T1000 (cell line): ENCODE results near the gene RASGEF1C.
"Not testable (repeated sequence)": the region's sequence is repeated elsewhere in the genome, so short reads cannot be mapped to it uniquely, and the experiment has no call there.

Experiments used
- DNase-seq: peaks from one replicate; lab custom pipeline; 2025; ENCODE audit warnings: mixed read lengths; lab: John Stamatoyannopoulos, UW

Gene RASGEF1C

DNA sequence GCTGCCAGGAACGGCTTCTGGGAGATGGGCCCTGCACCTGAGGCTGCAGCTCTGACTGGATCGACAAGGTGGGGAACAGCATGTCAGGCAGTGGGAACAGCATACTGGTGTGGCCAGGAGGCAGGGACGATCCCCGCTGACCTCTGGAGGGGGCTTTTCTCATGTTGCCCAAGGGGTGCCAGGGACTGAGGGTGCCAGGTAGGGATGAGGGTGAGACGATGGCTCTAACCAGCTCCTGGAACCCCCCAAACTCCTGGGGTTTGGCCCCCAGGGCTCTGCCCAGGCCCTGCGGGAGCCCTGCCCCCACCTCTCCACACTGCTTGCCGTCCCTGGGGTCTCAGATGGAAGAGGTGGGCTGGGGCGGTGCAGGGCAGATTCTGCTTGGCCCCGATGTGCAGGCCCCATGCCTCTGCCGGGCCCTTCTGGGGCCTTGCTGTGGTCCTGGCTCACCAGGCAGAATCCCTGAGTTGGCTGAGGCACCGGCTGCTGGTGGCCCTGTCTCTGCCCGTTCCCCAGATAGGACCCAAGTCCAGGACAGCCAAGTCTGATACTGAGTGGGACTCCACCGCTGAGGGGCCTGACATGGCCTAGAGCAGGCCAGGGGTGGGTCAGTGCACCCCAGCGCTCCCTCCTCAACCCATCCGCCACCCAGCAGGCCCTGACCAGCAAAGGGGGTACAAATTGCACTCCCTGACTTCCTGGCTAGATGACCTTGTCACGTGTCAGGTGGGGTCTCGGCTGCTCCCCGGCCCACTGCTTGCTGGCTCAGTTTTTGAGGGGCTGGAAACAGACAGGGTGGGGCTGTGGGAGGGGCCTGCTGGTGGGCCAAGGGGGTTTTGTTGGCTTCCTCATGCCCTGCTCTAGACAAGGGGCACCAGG, 109.0 kb downstream of the RASGEF1C start:
- no peak for DNase-seq

DNA sequence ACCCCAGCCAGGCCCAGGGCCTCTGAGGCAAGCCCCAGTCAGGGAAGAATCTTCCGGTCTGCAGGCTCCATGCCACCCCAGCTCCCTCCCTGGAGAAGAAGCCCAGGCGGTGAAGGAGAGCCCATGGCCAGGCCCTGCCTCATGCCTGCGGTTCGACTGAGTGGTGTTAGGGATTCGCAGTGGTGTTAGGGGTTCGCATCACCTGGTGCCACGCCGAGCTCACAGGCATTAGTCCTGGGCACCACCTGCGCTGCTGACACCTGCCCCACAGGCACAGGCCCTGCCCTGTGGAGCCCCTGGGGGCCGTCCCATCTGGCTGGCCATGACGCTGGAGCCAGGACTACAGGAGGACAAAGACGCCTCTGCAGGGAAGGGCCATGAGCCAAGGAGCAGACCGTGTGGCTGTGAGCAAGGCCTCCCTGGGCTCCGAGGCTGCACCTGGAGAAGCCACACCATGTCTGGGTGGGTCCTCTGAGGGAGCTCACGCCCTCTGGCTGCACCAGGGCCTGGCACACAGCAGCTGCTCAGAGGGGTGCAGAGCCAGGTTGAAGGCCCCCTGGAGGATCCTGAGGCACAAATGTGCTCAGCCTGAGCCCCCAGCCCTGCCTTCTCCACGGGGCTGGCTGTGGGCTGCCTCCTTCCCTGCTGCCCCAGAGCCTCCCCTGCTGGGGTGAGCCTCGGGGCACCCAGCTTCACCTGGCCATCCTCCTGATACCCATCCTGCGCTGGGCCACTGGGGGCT, 109.8 kb downstream of the RASGEF1C start:
- no peak for DNase-seq

DNA sequence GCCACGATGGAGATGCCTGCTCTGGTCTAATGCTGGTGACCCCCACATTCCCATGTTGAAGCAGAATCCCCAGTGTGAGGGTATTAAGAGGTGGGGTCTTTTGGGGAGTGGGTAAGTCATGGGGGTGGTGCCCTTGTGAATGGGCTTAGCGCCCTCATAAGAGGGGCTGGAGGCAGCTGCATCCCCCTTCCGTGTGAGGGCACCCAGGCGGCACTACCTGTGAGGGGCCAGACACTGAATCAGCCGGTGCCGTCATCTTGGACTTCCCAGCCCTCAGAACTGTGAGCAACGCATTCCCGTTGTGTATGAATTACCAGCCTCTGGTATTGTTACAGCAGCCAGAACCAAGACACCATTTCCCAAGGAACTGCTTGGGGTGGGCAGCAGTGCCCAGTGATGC, 110.5 kb downstream of the RASGEF1C start:
- no peak for DNase-seq

DNA sequence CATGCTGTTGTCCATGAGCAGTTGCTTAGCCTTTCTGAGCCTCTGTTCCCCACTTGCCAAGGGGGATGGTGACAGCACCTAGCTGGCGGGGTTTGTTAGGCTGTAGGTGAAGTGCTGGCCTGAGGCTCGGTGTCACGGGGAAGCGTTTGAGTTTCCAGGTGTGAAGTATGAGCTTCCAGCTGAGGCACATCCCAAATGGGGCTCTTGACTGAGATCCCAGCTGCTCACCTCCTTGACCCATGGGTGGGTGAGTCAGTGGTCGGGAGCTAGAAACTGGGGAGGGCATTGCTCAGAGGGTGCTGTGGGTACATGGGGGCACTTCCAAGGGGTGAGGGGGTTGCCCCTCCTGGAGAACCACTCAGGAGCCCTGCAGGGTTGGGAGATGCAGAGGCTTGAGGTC, 111.1 kb downstream of the RASGEF1C start:
- no peak for DNase-seq

DNA sequence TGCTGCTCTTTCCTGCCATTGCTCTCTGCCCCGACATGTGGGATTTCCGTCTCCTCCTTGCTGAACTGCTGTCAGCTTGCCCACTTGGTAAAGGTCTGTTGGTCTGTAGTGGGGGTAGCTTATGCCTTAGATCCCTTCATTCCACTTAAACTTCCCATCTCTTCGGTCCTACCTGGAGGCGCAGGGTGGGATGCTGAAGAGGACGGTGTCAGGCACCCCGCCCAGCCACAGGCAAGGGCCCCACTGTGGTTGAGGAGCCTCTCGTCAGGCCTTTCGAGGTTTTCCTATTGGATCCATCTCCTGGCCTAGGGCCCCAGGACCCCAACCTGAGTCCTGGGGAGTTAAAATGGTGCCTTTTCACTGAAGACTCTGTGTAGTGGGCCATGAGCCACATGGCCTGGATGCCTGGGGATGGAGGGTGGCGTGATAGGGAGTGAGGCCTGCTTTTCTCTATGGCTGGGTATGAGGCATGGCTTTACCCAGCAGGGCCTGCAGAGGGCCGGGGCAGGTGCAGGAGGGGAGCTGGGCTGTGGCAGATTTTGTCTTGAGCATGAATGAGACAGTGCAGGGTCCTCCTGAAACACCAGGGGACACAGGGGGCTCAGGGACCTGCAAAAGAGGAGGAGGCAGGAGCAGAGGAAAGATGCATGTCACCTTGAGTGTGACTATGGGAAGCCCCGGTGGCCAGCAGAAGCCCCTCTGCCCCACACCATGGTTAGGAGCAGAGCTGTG, 111.7 kb downstream of the RASGEF1C start:
- DNase-seq, result no peak

DNA sequence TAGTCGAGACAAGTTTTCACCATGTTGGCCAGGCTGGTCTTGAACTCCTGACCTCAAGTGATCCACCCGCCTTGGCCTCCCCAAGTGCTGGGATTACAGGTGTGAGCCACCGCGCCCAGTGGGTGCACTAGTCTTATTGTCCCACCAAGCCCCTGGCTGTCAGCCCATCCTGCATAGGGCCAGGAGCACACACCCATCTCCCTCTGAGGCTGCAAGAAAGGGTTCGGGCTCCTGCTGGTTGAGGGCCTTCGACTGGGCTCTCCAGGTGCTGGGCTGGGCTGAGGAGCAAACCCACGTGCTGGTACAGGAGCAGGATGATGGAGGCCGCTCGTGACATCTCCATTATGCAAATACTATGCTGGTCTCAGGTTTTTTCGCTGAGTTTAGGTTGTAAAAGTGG, 112.4 kb downstream of the RASGEF1C start:
- no peak for DNase-seq

DNA sequence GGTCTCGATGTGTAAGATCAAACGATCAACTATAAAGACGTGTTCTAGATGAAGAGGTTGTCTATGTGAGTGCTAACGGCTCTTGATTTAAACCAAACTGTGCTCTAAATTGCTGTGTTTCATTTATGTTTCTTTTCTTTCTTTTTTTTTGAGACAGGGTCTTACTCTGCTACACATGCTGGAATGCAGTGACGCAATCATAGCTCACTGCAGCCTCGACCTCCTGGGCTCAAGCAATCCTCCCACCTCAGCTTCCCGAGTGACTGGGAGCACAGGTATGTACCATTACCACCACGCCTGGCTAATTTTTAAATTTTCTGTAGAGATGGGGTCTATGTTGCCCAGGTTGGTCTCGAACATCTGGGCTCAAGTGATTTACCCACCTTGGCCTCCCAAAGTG, 113.5 kb downstream of the RASGEF1C start:
- DNase-seq, result no peak

DNA sequence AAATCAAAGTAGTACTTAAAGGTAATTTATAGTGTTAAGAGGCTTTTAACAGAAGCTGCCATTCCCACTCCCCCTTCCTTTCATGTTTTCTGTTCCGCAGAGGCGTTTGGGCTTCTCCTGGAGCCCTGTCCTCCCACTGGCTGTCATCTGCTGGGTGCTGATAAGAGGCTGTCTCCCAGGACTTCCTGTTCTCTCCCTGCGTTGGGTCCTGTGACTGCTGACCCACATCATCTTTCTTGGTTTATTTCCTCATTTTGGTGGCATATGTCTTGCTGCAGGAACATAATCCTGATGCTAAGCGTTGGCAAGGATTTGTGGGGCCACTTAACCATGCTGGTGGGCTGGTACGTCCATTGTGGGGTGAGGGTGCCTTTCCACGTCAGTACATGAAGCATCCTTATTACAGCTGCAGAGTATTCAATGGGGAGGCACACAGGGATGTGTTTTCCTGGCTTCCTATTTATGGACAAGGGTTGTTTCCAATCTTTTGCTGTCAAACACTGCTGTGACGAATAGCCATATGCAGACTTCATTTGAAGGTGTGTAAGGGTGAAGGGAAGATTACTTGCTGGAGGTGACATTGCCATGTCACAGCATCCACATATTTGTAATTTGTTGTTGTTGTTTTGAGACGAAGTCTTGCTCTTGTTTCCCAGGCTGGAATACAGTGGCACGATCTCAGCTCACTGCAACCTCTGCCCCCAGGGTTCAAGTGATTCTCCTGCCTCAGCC, 115.2 kb downstream of the RASGEF1C start:
- no peak for DNase-seq

DNA sequence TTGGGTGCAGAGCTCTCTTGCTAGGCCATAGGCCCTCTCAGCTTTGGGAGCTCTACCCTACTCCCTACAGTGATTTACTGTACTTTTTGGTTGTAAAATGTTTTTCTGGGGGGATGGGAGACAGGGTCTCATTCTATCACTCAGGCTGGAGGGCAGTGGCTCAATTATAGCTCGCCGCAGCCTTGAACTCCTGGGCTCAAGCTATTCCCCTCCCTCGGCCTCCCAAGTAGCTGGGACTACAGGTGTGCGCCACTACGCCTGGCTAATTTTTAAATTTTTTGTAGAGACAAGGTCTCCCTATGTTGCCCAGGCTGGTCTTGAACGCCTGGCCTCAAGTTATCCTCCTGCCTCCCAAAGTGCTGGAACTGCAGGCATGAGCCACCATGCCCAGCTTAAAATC, 115.8 kb downstream of the RASGEF1C start:
- DNase-seq, result no peak

DNA sequence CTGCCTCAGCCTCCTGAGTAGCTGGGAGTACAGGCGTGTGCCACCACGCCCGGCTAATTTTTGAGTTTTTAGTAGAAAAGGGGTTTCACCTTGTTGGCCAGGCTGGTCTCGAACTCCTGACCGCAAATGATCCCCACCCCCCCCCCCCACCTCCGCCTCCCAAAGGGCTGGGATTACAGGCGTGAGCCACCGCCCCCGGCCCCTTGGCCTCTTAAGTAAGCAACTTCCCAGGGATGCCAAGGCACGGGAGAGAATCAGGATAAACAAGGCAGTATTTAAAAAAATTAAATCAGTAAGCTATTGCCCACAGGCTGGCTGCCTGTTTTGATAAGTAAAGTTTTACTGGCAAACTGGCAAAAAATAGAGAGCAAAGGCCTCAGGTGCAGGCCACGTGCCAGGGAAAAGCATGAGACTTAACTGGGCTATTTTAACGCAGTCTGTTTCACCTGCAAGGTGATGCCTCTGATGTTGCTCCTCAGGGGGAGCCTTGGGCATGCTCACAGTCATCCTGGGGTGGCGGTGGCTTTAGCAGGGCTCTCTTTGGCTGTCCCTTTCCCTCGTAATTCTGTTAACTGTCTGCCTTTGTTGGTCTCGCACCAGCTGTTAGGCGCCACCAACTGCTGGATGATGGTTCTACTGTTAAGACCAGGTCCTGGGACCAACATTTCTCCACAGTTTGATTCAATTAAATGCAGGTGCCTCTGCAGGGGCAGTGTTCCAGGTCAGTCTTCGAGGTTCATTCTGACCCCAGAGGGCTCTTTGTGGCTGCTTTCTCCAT, 118.1 kb downstream of the RASGEF1C start:
- no peak for DNase-seq

DNA sequence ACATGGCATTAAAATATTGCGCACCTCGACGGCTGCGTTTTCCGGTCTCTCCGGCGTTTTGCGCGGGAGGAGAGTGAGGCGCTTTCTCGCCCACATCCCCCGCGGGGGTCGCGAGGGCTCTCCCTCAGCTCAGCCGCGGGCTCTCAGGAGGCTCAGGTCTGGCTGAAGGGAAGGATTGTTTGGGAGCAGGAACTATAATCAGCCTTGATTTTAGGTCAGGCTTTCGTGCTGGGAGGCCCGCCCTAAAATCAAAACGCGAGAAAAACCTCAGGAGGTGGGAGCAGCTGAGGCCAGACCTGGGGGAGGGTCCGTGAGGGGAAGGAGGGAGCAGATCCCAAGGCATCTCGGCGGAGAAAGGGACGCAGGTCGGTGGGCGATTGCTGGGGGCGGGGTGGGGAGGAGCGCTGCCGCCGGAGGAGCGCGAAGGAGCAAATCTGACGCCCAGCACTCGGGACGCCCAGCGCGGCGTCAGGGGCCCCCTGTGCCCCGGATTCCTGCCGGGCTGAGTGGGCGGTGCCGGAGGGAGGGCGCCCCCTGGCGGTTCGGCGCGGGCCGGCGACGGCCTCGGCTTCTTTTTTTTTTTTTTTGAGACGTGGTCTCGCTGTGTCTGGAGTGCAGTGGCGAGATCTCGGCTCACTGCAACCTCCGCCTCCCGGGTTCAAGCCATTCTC, 118.8 kb downstream of the RASGEF1C start:
- DNase-seq, result no peak

DNA sequence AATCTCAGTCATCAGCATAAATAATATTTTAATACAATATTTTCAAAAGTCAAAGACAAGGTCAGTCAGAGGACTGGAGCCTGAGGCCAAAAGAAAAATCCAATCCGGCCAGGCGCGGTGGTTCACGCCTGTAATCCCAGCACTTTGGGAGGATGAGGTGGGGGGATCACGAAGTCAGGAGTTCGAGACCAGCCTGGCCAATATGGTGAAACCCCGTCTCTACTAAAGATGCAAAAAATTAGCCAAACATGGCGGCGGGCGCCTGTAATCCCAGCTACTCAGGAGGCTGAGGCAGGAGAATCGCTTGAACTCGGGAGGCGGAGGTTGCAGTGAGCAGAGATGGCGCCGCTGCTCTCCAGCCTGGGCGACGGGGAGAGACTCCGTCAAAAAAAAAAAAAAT, 119.4 kb downstream of the RASGEF1C start:
- DNase-seq, result not testable (repeated sequence)

DNA sequence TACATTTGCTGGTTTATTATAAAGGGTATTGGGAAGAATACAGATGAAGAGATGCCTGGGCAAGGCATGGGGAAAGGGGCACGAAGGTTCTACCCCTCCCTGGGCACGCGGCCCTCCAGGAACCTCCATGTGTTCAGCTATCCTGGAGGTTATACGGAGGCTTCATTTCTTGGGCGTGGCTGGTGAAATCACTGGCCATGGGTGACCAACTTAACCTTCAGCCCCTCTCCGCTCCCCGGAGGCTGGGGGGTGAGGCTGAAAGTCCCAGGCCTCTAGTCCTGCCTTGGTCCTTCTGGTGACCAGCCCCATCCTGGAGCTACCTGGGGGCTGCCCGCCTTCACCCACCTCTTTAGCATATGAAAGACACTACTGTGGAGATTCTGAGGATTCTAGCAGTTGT, 120.5 kb downstream of the RASGEF1C start:
- DNase-seq, result no peak

DNA sequence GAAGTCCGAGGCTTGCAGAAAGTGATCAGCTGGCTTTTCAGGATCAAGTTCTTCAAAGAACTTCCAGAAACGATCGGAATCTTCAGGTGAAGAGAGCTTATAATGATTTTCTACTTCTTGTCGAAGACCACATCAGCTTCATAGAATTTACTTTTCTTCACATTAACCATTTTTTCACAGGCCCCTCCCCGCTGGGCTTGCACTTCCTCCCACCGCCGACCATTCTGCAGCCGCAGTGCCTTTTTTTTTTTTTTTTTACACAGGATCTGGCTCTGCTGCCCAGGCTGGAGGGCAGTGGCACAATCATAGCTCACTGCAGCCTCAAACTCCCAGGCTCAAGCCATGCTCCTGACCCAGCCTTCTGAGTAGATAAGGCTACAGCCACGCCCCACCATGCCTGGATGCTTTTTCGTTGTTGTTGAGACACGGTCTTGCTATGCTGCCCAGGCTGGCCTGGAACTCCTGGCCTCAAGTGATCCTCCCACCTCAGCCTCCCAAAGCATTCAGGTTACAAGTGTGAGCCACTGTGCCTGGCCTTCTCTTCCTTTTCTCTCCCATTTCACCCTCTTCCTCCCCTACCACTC, 122.1 kb downstream of the RASGEF1C start:
- no peak for DNase-seq

DNA sequence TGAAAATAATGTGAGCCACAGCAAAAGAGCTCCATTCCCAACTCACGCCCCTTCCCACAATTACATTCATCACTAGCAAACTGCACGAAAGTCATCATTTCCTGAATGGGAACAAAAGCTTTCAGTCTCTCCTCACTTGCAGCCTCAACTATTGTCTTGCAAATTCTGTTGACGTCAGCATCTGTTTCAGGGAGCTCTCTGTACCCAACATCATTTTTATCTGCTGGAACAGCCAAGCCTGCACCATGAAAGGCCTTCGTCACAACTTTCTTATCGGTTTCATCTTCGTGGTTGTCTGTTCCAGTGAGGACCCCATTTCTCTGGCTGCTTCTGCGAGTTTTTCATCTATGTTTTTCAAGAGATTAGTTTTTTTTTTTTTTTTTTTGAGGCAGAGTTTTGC, 123.2 kb downstream of the RASGEF1C start:
- no peak for DNase-seq

DNA sequence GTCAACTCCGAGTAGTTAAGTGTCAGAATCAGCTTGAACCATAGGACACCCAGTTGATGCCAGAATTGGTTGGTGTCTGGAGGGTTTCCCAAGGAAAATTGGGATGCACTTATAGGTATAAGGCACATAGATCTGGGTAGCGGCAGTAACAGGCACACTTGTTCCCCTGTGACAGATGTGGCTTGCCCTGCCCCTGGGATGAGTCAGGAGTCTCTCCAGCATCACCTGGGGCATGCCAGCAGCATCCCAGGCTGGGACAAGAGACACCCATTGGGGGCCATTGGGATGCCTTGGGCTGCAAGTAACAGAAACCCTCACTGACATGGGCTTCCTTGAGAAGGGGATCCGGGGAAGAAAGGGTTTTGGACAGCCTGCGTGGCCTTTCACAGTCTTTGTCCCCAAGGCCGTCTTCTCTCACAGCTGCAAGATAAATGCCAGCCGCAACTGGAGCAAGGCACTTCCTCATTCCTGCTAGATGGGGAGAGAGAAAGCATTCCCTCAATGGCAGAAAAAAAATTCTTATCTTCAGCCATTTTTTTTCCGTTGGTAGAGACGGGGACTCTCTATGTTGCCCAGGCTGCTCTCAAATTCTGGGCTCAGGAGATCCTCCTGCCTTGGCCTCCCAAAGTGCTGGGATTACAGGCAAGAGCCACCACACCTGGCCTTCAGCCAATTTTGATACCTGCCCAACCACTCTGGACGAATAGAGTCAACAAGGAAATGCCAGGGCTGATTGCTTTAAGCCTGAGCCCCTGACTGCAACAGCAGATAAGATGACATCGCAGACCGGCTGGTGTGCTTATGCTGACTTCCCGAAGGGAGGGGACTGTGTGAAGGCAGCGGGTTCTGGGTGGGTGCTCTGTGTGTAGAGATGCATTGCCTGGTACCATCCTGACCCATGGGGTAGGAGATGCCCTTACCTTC, 124.1 kb downstream of the RASGEF1C start:
- DNase-seq, result no peak

DNA sequence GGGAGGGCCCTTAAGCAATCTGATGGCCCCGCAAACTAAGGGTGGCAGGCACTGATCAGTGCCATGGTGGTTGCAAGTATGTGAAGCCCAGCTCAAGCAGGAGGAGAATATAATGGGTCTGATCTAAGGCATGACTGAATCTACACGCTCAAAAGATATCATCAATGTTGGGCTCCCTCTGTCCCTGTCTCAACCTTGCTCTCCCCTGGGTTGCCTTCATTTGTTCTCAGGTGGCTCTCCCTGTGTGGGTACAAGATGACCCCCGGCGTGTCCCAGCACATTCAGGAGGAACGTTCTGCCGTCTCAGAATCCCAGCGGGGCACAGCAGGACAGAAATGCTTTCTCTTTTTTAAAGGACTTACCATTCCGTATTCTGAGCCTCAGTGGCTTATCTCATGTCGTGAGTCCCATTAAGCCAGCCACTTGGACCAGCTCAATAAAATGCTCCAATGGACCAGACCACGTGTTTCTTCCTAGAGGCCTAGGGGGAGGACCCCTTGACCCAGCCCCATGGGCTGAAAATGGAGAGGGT, 125.4 kb downstream of the RASGEF1C start:
- no peak for DNase-seq

DNA sequence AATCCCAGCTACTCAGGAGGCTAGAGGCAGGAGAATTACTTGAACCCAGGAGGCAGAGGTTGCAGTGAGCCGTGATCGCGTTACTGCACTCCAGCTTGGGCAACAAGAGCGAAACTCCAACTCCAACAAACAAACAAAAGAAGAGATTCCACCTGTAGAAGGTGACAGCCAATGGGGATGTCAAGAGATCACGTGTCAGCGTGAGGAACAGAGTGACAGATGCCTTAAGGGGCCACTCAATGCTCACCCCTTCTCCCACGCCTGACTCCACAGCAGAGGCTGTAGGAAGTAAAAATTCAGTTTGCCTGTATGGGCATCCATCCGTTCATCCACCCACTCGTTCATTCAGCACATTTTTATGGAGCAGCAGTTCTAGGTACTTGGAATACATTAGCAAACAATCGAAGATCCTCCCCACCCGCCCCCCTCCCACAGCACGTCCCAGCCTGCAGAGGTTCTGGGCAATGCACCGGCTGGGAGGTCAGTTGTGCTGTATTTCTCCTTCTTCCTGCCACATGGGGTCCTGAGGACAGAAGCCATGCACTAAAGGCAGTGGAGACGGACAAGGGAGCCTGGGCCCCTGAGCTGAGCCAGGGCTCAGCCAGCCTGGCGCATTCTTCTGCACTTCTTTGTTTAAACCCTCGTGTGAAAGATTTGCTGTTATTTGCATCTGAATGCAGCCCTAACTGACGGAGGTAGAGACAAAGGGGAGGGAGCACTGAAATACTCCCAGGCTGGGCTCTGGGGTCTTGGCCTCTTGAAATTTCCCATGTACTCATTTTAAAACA, 126.2 kb downstream of the RASGEF1C start:
- DNase-seq, result no peak
